DND-41 (cell line): ENCODE results near the gene PAX6.

ENCODE experiments used
- ATAC-seq: fragments of 200-7000 bp; cut with Tn5 transposase; 3 replicates; pipeline ENCODE4 v1.9.1; 2021; ENCODE audit warnings: low read depth; ENCODE audit not compliant: insufficient read depth
- DNase-seq: peaks from one replicate; pipeline ENCODE4 v3.0.0-alpha.2; 2020
- H2AFZ ChIP-seq: 2 replicates; pipeline ENCODE4 v1.6.0; 2012; ENCODE audit warnings: low read depth, low read length
- H3K27ac ChIP-seq: 2 replicates; pipeline ENCODE4 v1.5.1; 2012; ENCODE audit warnings: low read length, inconsistent platforms
- H3K27me3 ChIP-seq: fragments of 200-600 bp; sonication (generic); 2 replicates; pipeline ENCODE4 v1.6.0; 2012; ENCODE audit warnings: low read length, mild to moderate bottlenecking, inconsistent platforms; ENCODE audit not compliant: insufficient read depth, poor library complexity
- H3K36me3 ChIP-seq: 2 replicates; pipeline ENCODE4 v1.5.1; 2012; ENCODE audit warnings: low read length, inconsistent platforms; ENCODE audit not compliant: insufficient read depth
- H3K4me1 ChIP-seq: 2 replicates; pipeline ENCODE4 v1.5.1; 2012; ENCODE audit warnings: mild to moderate bottlenecking, low read length; ENCODE audit not compliant: insufficient read depth
- H3K4me2 ChIP-seq: 2 replicates; pipeline ENCODE4 v1.6.0; 2012; ENCODE audit warnings: mild to moderate bottlenecking, moderate library complexity, low read length, inconsistent platforms; ENCODE audit not compliant: insufficient read depth
- H3K4me3 ChIP-seq, 2 experiments: fragments of 200-600 bp in 1 of 2; shearing (Covaris generic) in 1 of 2; 2 replicates each; pipeline ENCODE4 v1.5.1; 2012 to 2016; ENCODE audit warnings: inconsistent platforms in 2 of 2, low read length in 2 of 2, mild to moderate bottlenecking in 2 of 2, low read depth in 1 of 2, moderate library complexity in 1 of 2
- H3K79me2 ChIP-seq: 2 replicates; pipeline ENCODE4 v1.6.0; 2012; ENCODE audit warnings: low read length, inconsistent platforms; ENCODE audit not compliant: insufficient read depth
- H3K9ac ChIP-seq: 2 replicates; pipeline ENCODE4 v1.6.0; 2012; ENCODE audit warnings: low read depth, mild to moderate bottlenecking, inconsistent platforms, low read length, moderate library complexity
- H3K9me3 ChIP-seq: 2 replicates; pipeline ENCODE4 v1.5.1; 2012; ENCODE audit warnings: low read length, moderate library complexity, mild to moderate bottlenecking, inconsistent platforms; ENCODE audit not compliant: insufficient read depth, severe bottlenecking
- H4K20me1 ChIP-seq: 2 replicates; pipeline ENCODE4 v1.6.0; 2012; ENCODE audit warnings: low read length; ENCODE audit not compliant: insufficient read depth
- CTCF ChIP-seq: IDR thresholded peaks from 2 replicates; pipeline ENCODE4 v1.5.1; 2012; ENCODE audit warnings: borderline replicate concordance, low read length, moderate library complexity, mild to moderate bottlenecking; ENCODE audit not compliant: poor library complexity, severe bottlenecking; ENCODE audit errors: extremely low read depth
- EZH2 ChIP-seq: IDR thresholded peaks from 3 replicates; pipeline ENCODE4 v1.6.1; 2012; ENCODE audit warnings: borderline replicate concordance, low read depth, mild to moderate bottlenecking, moderate library complexity, low read length, inconsistent platforms; ENCODE audit not compliant: severe bottlenecking

Gene PAX6

GRCh38 chr11:31767066-31767465, 44.1 kb downstream of the PAX6 start:
- no peak overlapping the region for H3K9ac ChIP-seq
- H3K27me3 ChIP-seq = no peaks in the 10 kb centered on the region
- no peak for ATAC-seq
- DNase-seq = no peak
- H2AFZ ChIP-seq = no peak overlapping the region
- no peaks in the 10 kb centered on the region for H3K79me2 ChIP-seq
- H4K20me1 ChIP-seq = no peaks in the 10 kb centered on the region
- no peak overlapping the region for H3K27ac ChIP-seq
- no peaks in the 10 kb centered on the region for H3K4me1 ChIP-seq
- H3K36me3 ChIP-seq = no peaks in the 10 kb centered on the region
- no peaks in the 10 kb centered on the region for H3K9me3 ChIP-seq
- no peak overlapping the region for H3K4me3 ChIP-seq
- no peak for TF ChIP-seq CTCF
- no peak for TF ChIP-seq EZH2
- H3K4me2 ChIP-seq = no peak overlapping the region

- ATAC-seq = no peak
- Histone ChIP-seq H3K9me3 (no peaks in the 10 kb centered on the region), H3K9ac (no peak overlapping the region), H3K79me2 (no peaks in the 10 kb centered on the region), H3K27me3 (no peaks in the 10 kb centered on the region), H3K4me1 (no peaks in the 10 kb centered on the region), H4K20me1 (no peaks in the 10 kb centered on the region), H3K4me2 (no peak overlapping the region), H3K4me3 (no peak overlapping the region), H3K27ac (no peak overlapping the region), H2AFZ (no peak overlapping the region), H3K36me3 (no peaks in the 10 kb centered on the region)
- DNase-seq = no peak
- TF ChIP-seq EZH2 (no peak), CTCF (no peak)
Observed at GRCh38 chr11:31764766-31765165, 46.4 kb downstream of the PAX6 start.

GRCh38 chr11:31764261-31764660, 46.9 kb downstream of the PAX6 start:
- Histone ChIP-seq H3K79me2 (no peaks in the 10 kb centered on the region), H2AFZ (no peak overlapping the region), H3K9ac (no peak overlapping the region), H3K27ac (no peak overlapping the region), H3K4me2 (no peak overlapping the region), H3K9me3 (no peaks in the 10 kb centered on the region), H4K20me1 (no peaks in the 10 kb centered on the region), H3K36me3 (no peaks in the 10 kb centered on the region), H3K4me1 (no peaks in the 10 kb centered on the region), H3K4me3 (no peak overlapping the region), H3K27me3 (no peaks in the 10 kb centered on the region)
- ATAC-seq (no peak), DNase-seq (no peak)
- TF ChIP-seq CTCF (no peak), EZH2 (no peak)

- no peak for ATAC-seq
- no peaks in the 10 kb centered on the region for H3K4me1 ChIP-seq
- no peaks in the 10 kb centered on the region for H4K20me1 ChIP-seq
- DNase-seq = no peak
- H3K27ac ChIP-seq = no peak overlapping the region
- no peak overlapping the region for H3K4me2 ChIP-seq
- no peak overlapping the region for H3K4me3 ChIP-seq
- H3K9ac ChIP-seq = no peak overlapping the region
- TF ChIP-seq EZH2 = no peak
- no peak for TF ChIP-seq CTCF
- H3K27me3 ChIP-seq = no peaks in the 10 kb centered on the region
- no peaks in the 10 kb centered on the region for H3K36me3 ChIP-seq
- no peaks in the 10 kb centered on the region for H3K79me2 ChIP-seq
- H2AFZ ChIP-seq = no peak overlapping the region
- H3K9me3 ChIP-seq = no peaks in the 10 kb centered on the region
Observed at GRCh38 chr11:31763296-31763695, 47.8 kb downstream of the PAX6 start.
